Colonic mucosa (tissue), 4 donors: ENCODE results near the gene WDPCP. TPM values are rescaled to one million over a fixed set of nuclear protein-coding genes. Genes with fewer than 3 reads are reported as not detected.

Experiments
- DNase-seq: peaks from one replicate; pipeline ENCODE4 v3.0.0-alpha.2; 2020
- H3K27ac ChIP-seq: fragments of 200-600 bp; one replicate; pipeline ENCODE4 v1.8.0; 2021
- H3K27me3 ChIP-seq: fragments of 200-600 bp; one replicate; pipeline ENCODE4 v1.8.0; 2021
- H3K36me3 ChIP-seq: fragments of 200-600 bp; one replicate; pipeline ENCODE4 v1.8.0; 2021
- H3K4me1 ChIP-seq: fragments of 200-600 bp; one replicate; pipeline ENCODE4 v1.8.0; 2021; ENCODE audit warnings: mild to moderate bottlenecking
- H3K4me3 ChIP-seq: fragments of 200-600 bp; one replicate; pipeline ENCODE4 v1.8.0; 2021
- H3K9ac ChIP-seq, 2 donors: one replicate each; pipeline ENCODE4 v1.7.0; 2013; ENCODE audit warnings: control low read depth in 2 of 2, low read depth in 2 of 2, low read length in 2 of 2
- H3K9me3 ChIP-seq: fragments of 200-600 bp; one replicate; pipeline ENCODE4 v1.8.0; 2021
- intact Hi-C: fragments of 100-400 bp; cut with DNase I; formaldehyde crosslinking; loops from one replicate; pipeline ENCODE4 v1.14.1; 2022
- total RNA-seq, 2 donors: library from RNA; stranded (reverse); fragmentation: NEBNext Ultra II Directional in 1 of 2; extraction: Animal tissue kit (Norgen Biotek cat#: 25700) in 1 of 2; gene quantifications; one replicate each; pipeline ENCODE4 v1.2.1, GENCODE V29; 2021
- TF ChIP-seq, protein P1 (sequence below): fragments of 200-600 bp; IDR thresholded peaks from one replicate; pipeline ENCODE4 v1.8.0; 2022; ENCODE audit warnings: antibody characterized with exemption, mild to moderate bottlenecking
- donor health status: healthy.
- donor health status: DM: no; HTN: no; CAD: no.
- donor health status: DM: no; HTN: no; CAD: no.

WDPCP gene
- total RNA-seq, 2 donors from 2014 or later: 3.4 to 4.5 TPM

GRCh38 chr2:63270717-63271116 is 317.6 kb downstream of the WDPCP start:
- no peak overlapping the region for H3K4me3 ChIP-seq
- no peak for DNase-seq
- H3K36me3 ChIP-seq: no peaks in the 10 kb centered on the region
- no peak overlapping the region for H3K9ac ChIP-seq
- intact Hi-C loops: no loop called here
- no peaks in the 10 kb centered on the region for H3K4me1 ChIP-seq
- H3K27ac ChIP-seq: no peak overlapping the region
- peaks cover 5% of the 10 kb centered on the region for H3K9me3 ChIP-seq
- TF ChIP-seq, protein P1, sequence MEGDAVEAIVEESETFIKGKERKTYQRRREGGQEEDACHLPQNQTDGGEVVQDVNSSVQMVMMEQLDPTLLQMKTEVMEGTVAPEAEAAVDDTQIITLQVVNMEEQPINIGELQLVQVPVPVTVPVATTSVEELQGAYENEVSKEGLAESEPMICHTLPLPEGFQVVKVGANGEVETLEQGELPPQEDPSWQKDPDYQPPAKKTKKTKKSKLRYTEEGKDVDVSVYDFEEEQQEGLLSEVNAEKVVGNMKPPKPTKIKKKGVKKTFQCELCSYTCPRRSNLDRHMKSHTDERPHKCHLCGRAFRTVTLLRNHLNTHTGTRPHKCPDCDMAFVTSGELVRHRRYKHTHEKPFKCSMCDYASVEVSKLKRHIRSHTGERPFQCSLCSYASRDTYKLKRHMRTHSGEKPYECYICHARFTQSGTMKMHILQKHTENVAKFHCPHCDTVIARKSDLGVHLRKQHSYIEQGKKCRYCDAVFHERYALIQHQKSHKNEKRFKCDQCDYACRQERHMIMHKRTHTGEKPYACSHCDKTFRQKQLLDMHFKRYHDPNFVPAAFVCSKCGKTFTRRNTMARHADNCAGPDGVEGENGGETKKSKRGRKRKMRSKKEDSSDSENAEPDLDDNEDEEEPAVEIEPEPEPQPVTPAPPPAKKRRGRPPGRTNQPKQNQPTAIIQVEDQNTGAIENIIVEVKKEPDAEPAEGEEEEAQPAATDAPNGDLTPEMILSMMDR: no peak
- H3K27me3 ChIP-seq: no peaks in the 10 kb centered on the region

- Histone ChIP-seq H3K27ac (no peak overlapping the region), H3K27me3 (no peaks in the 10 kb centered on the region), H3K4me1 (no peaks in the 10 kb centered on the region), H3K36me3 (no peaks in the 10 kb centered on the region), H3K9ac (no peak overlapping the region), H3K9me3 (peaks cover 5% of the 10 kb centered on the region), H3K4me3 (no peak overlapping the region)
- intact Hi-C loops: no loop called here
- TF ChIP-seq, protein P1: no peak
- DNase-seq: no peak
These were observed 319.3 kb downstream of the WDPCP start for GRCh38 chr2:63268946-63269345.

DNA sequence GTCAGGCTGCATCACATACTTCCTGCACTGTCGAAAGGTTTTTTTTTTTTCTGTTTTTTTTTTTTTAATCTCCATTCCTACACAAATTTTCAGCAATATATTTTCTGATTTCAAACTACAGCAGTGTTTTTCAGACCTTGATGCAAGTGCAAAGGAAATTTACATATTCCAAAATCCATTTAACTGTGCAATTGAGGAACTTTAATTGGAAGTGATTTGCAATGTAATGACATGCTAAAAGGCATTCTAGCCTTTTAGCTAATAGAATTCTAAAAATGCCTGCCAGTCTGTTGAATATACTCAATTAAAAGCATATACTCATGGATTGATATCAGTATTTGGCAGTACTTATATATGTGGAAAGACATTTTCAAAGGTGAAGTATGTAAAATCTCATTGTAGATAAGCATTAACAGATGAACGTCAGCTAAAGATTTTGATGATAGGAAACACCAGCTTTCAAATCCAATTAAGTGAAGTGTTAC is 327.1 kb downstream of the WDPCP start:
- no peaks in the 10 kb centered on the region for H3K36me3 ChIP-seq

GRCh38 chr2:63257473-63257872 is 330.8 kb downstream of the WDPCP start:
- TF ChIP-seq, protein P1: no peak
- Histone ChIP-seq H3K4me3 (no peak overlapping the region), H3K9me3 (no peaks in the 10 kb centered on the region), H3K27ac (no peak overlapping the region), H3K27me3 (no peaks in the 10 kb centered on the region), H3K36me3 (no peaks in the 10 kb centered on the region), H3K9ac (no peak overlapping the region), H3K4me1 (no peaks in the 10 kb centered on the region)
- DNase-seq: no peak
- intact Hi-C loops: no loop called here

More for the DNA sequence above, 327.1 kb downstream of the WDPCP start:
- TF ChIP-seq, protein P1: no peak
- intact Hi-C loops: no loop called here
- no peaks in the 10 kb centered on the region for H3K9me3 ChIP-seq
- H3K4me3 ChIP-seq: no peak overlapping the region
- H3K9ac ChIP-seq: no peak overlapping the region
- no peaks in the 10 kb centered on the region for H3K4me1 ChIP-seq
- H3K27ac ChIP-seq: no peak overlapping the region
- no peaks in the 10 kb centered on the region for H3K27me3 ChIP-seq
- no peak for DNase-seq

GRCh38 chr2:63249161-63249560 is 339.1 kb downstream of the WDPCP start:
- Histone ChIP-seq H3K27me3 (no peaks in the 10 kb centered on the region), H3K36me3 (no peaks in the 10 kb centered on the region), H3K4me1 (no peaks in the 10 kb centered on the region), H3K9ac (no peak overlapping the region), H3K4me3 (no peak overlapping the region), H3K9me3 (no peaks in the 10 kb centered on the region), H3K27ac (no peak overlapping the region)
- TF ChIP-seq, protein P1: no peak
- intact Hi-C loops: no loop called here
- no peak for DNase-seq
